ENCODE results near the gene UNG. TPM values are rescaled to one million over a fixed set of nuclear protein-coding genes. Genes with fewer than 3 reads are reported as not detected.

Gene UNG
- total RNA-seq, 3 donors from 2014 or later, result 23.2 to 28.7 (median 23.9) TPM

GRCh38 chr12:109058773-109059172, 38.6 kb upstream of the UNG start:
- no peak for DNase-seq (ENCODE audit: low spot score in 2 of 2)
- H3K9me3 ChIP-seq, result no peaks in the 10 kb centered on the region
- H3K36me3 ChIP-seq, result no peaks in the 10 kb centered on the region
- intact Hi-C loops (cut with DNase I; ENCODE audit: low total_unique reads), result no loop called here
- H3K27me3 ChIP-seq, result no peaks in the 10 kb centered on the region
- TF ChIP-seq CTCF (IDR thresholded peaks at IDR 0.05) (no peak), POLR2A (IDR thresholded peaks at IDR 0.05) (no peak), POLR2AphosphoS5 (IDR thresholded peaks at IDR 0.05) (no peak)
- H3K4me3 ChIP-seq, result no peak overlapping the region
- H3K27ac ChIP-seq, result no peak overlapping the region
- peaks cover under 1 to 6% of the 10 kb centered on the region in 2 donors for H3K4me1 ChIP-seq

- no peak overlapping the region for H3K27ac ChIP-seq
- no peak for DNase-seq (ENCODE audit: low spot score in 2 of 2)
- H3K9me3 ChIP-seq, result no peaks in the 10 kb centered on the region
- no peak for TF ChIP-seq POLR2A (IDR thresholded peaks at IDR 0.05)
- no peak for TF ChIP-seq POLR2AphosphoS5 (IDR thresholded peaks at IDR 0.05)
- TF ChIP-seq CTCF (IDR thresholded peaks at IDR 0.05), result no peak
- H3K36me3 ChIP-seq, result no peaks in the 10 kb centered on the region
- intact Hi-C loops (cut with DNase I; ENCODE audit: low total_unique reads), result no loop called here
- H3K27me3 ChIP-seq, result no peaks in the 10 kb centered on the region
- no peaks in the 10 kb centered on the region for H3K4me1 ChIP-seq
- H3K4me3 ChIP-seq, result no peak overlapping the region
Observed at GRCh38 chr12:109064143-109064542, 33.3 kb upstream of the UNG start.

- DNase-seq (ENCODE audit: low spot score in 2 of 2), result no peak
- Histone ChIP-seq H3K27me3 (no peaks in the 10 kb centered on the region), H3K4me3 (no peak overlapping the region), H3K27ac (no peak overlapping the region), H3K4me1 (no peaks in the 10 kb centered on the region), H3K9me3 (no peaks in the 10 kb centered on the region), H3K36me3 (no peaks in the 10 kb centered on the region)
- no peak for TF ChIP-seq CTCF (IDR thresholded peaks at IDR 0.05)
- no peak for TF ChIP-seq POLR2A (IDR thresholded peaks at IDR 0.05)
- no peak for TF ChIP-seq POLR2AphosphoS5 (IDR thresholded peaks at IDR 0.05)
- intact Hi-C loops (cut with DNase I; ENCODE audit: low total_unique reads), result no loop called here
Observed at GRCh38 chr12:109065154-109065852, 32.1 kb upstream of the UNG start.

- no peak overlapping the region for H3K27ac ChIP-seq
- no peaks in the 10 kb centered on the region for H3K4me1 ChIP-seq
- no peaks in the 10 kb centered on the region for H3K36me3 ChIP-seq
- TF ChIP-seq CTCF (IDR thresholded peaks at IDR 0.05) (no peak), POLR2A (IDR thresholded peaks at IDR 0.05) (no peak), POLR2AphosphoS5 (IDR thresholded peaks at IDR 0.05) (no peak)
- no peak for DNase-seq (ENCODE audit: low spot score in 2 of 2)
- H3K4me3 ChIP-seq, result no peak overlapping the region
- H3K27me3 ChIP-seq, result no peaks in the 10 kb centered on the region
- intact Hi-C loops (cut with DNase I; ENCODE audit: low total_unique reads), result no loop called here
- H3K9me3 ChIP-seq, result no peaks in the 10 kb centered on the region
Observed at GRCh38 chr12:109065853-109066193, 31.6 kb upstream of the UNG start.

DNA sequence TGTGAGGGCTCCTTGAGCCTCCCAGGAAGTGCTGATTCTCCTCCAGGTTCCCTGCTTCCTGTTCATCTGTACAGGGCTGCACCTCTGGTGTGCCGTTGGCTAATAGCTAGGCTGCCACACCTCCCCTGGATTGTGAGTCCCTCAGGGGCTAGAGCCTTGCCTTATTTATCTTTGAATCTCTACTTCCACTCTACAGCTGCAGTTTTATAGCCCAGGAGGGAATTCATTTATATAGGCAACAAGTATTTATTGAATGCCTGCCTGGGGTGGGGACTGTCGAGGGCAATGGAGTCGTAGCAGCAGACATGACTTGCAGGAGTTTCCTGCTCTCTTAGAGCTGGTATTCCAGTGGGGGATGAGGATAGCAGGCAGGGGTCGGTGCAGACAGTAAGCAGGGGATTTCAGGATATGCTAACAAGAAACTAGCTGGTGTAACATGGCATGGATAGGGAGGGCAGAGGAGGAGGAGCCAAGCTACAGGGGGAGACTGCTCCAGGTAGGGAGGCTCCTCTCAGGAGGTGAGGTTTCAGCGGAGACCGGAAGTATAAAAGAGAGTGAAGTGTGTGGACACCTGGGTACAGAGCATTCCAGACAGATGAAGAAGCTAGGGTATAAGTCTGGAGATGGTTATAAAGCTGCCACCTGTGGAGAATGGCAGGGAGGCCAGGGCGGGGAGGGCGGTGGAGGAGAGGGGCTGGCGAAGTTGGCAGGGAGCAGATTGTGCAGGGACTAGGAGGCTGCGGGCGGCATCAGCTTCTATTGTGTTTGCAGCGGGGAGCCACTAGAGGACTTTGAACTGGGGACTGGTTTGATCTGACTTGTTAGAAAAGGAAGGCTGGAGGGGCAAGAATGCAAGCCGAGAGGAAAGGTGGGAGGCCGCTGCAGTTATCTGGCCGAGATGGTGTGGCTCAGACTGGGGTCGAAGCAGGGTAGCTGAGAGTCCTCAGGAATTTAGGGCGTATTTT, 27.8 kb upstream of the UNG start:
- no peaks in the 10 kb centered on the region for H3K36me3 ChIP-seq

More for the DNA sequence above, 27.8 kb upstream of the UNG start:
- Histone ChIP-seq H3K27me3 (no peaks in the 10 kb centered on the region), H3K4me3 (no peak overlapping the region), H3K4me1 (no peaks in the 10 kb centered on the region), H3K9me3 (no peaks in the 10 kb centered on the region), H3K27ac (no peak overlapping the region)
- intact Hi-C loops (cut with DNase I; ENCODE audit: low total_unique reads), result no loop called here
- no peak for DNase-seq (ENCODE audit: low spot score in 2 of 2)
- TF ChIP-seq POLR2AphosphoS5 (IDR thresholded peaks at IDR 0.05) (no peak), POLR2A (IDR thresholded peaks at IDR 0.05) (no peak), CTCF (IDR thresholded peaks at IDR 0.05) (no peak)

All from breast epithelium (tissue), 4 donors.